ENCODE results near the gene OSBPL1A. TPM values are rescaled to one million over a fixed set of nuclear protein-coding genes. Genes with fewer than 3 reads are reported as not detected.

The OSBPL1A gene
- total and polyA plus RNA-seq, 2 of the 8 experiments (the other 6 are each of a cell fraction or from before 2014, with no cell fraction given) = 53.2 to 74.9 TPM

GRCh38 chr18:24271381-24272228 is 126.0 kb downstream of the OSBPL1A start (continued):
- no peak for TF ChIP-seq EP300 (IDR thresholded peaks at IDR 0.05; ENCODE audit: borderline replicate concordance in 1 of 2, low read depth in 2 of 2, low read length in 2 of 2)
- no peak; the same call in 1 of the 2 replicates for TF ChIP-seq POLR2AphosphoS5 (IDR thresholded peaks at IDR 0.05; ENCODE audit: low read depth, low read length)
- no peak for TF ChIP-seq SP2 (IDR thresholded peaks at IDR 0.05; ENCODE audit: low read length)
- TF ChIP-seq ATF2 (IDR thresholded peaks at IDR 0.05; ENCODE audit: low read length) = no peak
- no peak for TF ChIP-seq HDAC6 (IDR thresholded peaks at IDR 0.05; ENCODE audit: low read depth, low read length)
- no peak for TF ChIP-seq CHD2 (IDR thresholded peaks at IDR 0.05; ENCODE audit: low read length)
- no peak for TF ChIP-seq SP4 (IDR thresholded peaks at IDR 0.05; ENCODE audit: low read length)
- TF ChIP-seq KDM4A (IDR thresholded peaks at IDR 0.05; ENCODE audit: low read depth, low read length, severe bottlenecking) = peak; percentile 85
- peak; percentile 65 for TF ChIP-seq TAF1 (IDR thresholded peaks at IDR 0.05; ENCODE audit: low read depth, low read length)
- no peak for TF ChIP-seq SUZ12 (IDR thresholded peaks at IDR 0.05; ENCODE audit: low read length)
- TF ChIP-seq BRCA1 (IDR thresholded peaks at IDR 0.05; ENCODE audit: low read depth, low read length) = no peak
- TF ChIP-seq FOSL1 (IDR thresholded peaks at IDR 0.05; ENCODE audit: insufficient read depth, low read depth, low read length) = peak; percentile 78; the same call in 1 of the 2 replicates
- no peak for TF ChIP-seq USF2 (IDR thresholded peaks at IDR 0.05; ENCODE audit: low read length)
- peak; percentile 89 for TF ChIP-seq ASH2L (IDR thresholded peaks at IDR 0.05; ENCODE audit: low read length)
- no peak for TF ChIP-seq EZH2 (IDR thresholded peaks at IDR 0.05; ENCODE audit: low read depth, low read length, severe bottlenecking)
- no peak for TF ChIP-seq E2F6 (IDR thresholded peaks at IDR 0.05)
